Tibial artery (tissue), 4 donors: ENCODE data around the gene TMEM63C.

Experiments
- DNase-seq, 2 donors: peaks; one replicate each; pipeline ENCODE4 v3.0.0-alpha.2; 2019
- H3K27ac ChIP-seq, 2 donors: fragments of 200-600 bp; sonication (generic) in 1 of 2; 1 replicate in 1 of 2; 2 replicates in 1 of 2; pipeline ENCODE4 v1.5.1; 2018 to 2019; ENCODE audit warnings: mild to moderate bottlenecking in 1 of 2
- H3K27me3 ChIP-seq, 2 donors: fragments of 200-600 bp; sonication (generic) in 1 of 2; one replicate each; pipeline versions ENCODE4 v1.5.1 to v1.6.0; 2016 to 2019
- H3K36me3 ChIP-seq, 3 donors: fragments of 200-600 bp; sonication (generic) in 2 of 3; one replicate each; pipeline ENCODE4 v1.5.1; 2016 to 2019; ENCODE audit warnings: mild to moderate bottlenecking in 2 of 3
- H3K4me1 ChIP-seq, 4 donors: fragments of 200-600 bp; sonication (generic) in 2 of 4; 1 replicate in 3 of 4; 2 replicates in 1 of 4; pipeline ENCODE4 v1.5.1; 2016 to 2019
- H3K4me3 ChIP-seq, 2 donors: fragments of 200-600 bp; sonication (generic) in 1 of 2; 1 replicate in 1 of 2; 2 replicates in 1 of 2; pipeline ENCODE4 v1.5.1; 2018 to 2019; ENCODE audit warnings: mild to moderate bottlenecking in 2 of 2
- H3K9me3 ChIP-seq, 3 donors: fragments of 200-600 bp; sonication (generic) in 1 of 3; one replicate each; pipeline ENCODE4 v1.5.1; 2016 to 2019
- intact Hi-C: fragments of 100-400 bp; cut with DNase I; formaldehyde crosslinking; loops from one replicate; pipeline ENCODE4 v1.15.0; 2023; ENCODE audit warnings: low total_unique reads
- TF ChIP-seq, protein P1 (sequence below), 2 experiments: fragments of 200-600 bp in 1 of 2; fragments of 450-650 bp in 1 of 2; IDR thresholded peaks; one replicate each; pipeline ENCODE4 v1.5.1; 2017 to 2019; ENCODE audit warnings: antibody characterized with exemption in 2 of 2, mild to moderate bottlenecking in 1 of 2, moderate library complexity in 1 of 2

Gene TMEM63C

DNA sequence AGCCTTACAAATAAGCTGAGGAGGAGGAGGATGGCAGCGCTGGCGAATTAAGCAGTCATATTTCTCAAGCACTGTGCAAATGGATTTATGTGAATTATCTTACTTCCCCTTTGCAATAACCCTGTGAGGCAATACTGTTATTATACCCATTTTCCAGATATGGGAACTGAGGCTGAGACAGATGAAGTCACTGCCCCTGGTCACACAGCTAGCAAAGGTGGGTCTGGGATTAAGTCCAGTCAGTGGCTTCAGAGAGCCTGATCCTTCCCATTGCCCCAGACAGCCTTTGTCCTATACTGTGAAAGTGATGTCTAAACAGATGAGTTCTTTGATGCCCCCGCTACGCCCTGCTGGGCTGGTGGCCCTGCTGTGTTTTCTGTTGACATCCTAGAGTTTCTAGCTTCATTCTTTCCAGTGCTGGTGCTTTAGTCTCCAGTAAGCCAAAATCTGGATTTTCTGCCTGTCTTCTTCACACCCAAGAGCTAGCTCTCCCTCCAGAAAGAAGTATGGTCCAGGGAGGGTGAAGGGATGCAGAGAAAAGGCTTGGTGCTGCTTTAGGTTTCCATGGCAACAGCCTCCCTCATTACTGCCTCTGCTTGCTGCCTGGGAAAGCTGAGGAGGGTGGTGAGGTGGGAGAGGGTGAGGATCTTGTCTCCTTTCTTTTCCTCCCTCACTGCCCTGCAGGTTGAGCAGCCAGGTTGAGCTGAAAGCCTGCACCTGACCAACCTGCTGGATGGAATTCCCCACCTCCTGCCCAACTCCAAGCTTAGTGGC, 30.7 kb downstream of the TMEM63C start:
- TF ChIP-seq, protein P1, sequence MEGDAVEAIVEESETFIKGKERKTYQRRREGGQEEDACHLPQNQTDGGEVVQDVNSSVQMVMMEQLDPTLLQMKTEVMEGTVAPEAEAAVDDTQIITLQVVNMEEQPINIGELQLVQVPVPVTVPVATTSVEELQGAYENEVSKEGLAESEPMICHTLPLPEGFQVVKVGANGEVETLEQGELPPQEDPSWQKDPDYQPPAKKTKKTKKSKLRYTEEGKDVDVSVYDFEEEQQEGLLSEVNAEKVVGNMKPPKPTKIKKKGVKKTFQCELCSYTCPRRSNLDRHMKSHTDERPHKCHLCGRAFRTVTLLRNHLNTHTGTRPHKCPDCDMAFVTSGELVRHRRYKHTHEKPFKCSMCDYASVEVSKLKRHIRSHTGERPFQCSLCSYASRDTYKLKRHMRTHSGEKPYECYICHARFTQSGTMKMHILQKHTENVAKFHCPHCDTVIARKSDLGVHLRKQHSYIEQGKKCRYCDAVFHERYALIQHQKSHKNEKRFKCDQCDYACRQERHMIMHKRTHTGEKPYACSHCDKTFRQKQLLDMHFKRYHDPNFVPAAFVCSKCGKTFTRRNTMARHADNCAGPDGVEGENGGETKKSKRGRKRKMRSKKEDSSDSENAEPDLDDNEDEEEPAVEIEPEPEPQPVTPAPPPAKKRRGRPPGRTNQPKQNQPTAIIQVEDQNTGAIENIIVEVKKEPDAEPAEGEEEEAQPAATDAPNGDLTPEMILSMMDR (IDR thresholded peaks at IDR 0.05) = no peak
- no peaks in the 10 kb centered on the region for H3K9me3 ChIP-seq
- intact Hi-C loops = no loop called here

DNA sequence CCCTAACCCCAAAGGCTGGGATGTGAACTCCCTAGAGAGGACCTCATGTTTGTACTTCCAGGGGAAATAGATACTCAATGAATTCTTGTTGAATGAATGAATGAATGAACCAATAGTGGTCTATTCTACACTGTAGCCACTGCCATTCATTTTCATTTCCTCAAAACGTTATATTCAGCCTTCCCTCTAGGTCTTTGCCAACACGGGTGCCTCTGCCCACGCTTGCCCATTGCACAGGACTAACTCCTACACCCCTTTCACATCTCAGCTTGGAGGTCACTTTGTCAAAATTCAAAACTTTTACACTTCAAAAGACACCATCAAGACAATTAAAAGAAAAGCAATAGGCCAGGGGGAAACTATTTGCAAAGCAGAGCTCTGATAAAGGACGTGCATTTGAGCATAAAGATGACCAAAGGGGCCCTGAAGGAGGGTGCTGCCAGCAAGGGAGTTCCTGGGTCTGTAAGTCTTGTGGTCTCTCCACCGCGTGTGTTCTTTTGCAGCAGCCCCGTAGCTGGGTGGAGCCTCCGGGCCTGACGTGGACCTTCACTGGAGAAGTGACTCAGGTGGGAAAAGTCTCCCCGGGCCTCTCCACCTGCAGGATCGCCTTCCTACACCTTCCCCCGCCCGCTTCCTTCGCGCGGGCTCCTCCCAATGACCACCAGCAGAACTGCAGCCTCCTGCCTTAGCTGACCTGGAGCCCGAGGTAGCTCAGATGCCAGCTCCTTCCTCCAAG, 31.5 kb downstream of the TMEM63C start:
- Histone ChIP-seq H3K9me3 (no peaks in the 10 kb centered on the region), H3K27me3 (peaks cover 0 to 24% of the 10 kb centered on the region in 2 donors), H3K4me3 (no peak overlapping the region), H3K36me3 (no peaks in the 10 kb centered on the region), H3K4me1 (no peaks in the 10 kb centered on the region), H3K27ac (no peak overlapping the region)
- TF ChIP-seq, protein P1 (IDR thresholded peaks at IDR 0.05) = no peak
- no peak for DNase-seq
- intact Hi-C loops = no loop called here

More for the DNA sequence above, 30.7 kb downstream of the TMEM63C start:
- Histone ChIP-seq H3K27ac (no peak overlapping the region), H3K4me3 (no peak overlapping the region), H3K36me3 (no peaks in the 10 kb centered on the region), H3K27me3 (peaks cover 0 to 19% of the 10 kb centered on the region in 2 donors), H3K4me1 (no peaks in the 10 kb centered on the region)
- no peak for DNase-seq

DNA sequence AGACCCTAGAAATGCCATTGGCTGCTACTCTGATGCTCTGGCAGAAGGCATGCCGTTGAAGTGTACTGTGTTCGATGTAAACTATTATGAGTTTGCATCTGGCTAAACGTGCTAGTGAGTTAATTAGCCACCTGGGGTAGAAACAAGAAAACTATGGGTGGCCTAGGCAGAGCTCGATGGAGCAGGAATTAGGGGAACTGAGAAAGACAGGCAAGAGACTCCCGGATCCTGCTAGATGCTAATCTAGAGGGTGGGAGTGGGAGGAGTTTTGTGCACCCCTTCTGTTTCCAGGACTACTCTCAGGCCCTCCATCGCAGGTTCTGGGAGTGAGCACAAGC, 32.0 kb downstream of the TMEM63C start:
- no peaks in the 10 kb centered on the region for H3K4me1 ChIP-seq
- H3K27me3 ChIP-seq = peaks cover 0 to 26% of the 10 kb centered on the region in 2 donors
- TF ChIP-seq, protein P1 (IDR thresholded peaks at IDR 0.05) = no peak
- no peak overlapping the region for H3K27ac ChIP-seq
- DNase-seq = no peak
- no peaks in the 10 kb centered on the region for H3K36me3 ChIP-seq
- no peaks in the 10 kb centered on the region for H3K9me3 ChIP-seq
- H3K4me3 ChIP-seq = no peak overlapping the region
- intact Hi-C loops = no loop called here

DNA sequence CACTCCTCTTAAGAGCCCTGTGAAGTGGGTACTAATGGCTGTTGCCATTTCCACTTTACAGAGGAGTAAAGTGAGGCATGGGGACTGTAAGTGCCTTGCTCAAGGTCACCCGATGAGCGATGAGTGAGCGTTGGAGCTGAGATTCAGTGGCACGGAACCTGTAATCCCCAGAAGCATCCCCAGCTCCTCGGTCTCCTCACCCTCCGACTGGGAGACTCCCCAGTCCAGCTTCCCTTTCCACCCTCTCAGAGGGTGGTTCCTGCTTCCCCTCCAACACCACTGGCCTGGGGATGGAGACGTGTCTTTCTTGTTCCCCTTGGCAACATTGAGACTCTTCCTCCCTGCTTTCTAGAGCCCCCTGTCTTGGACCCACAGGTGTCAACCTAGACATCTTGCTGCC, 32.6 kb downstream of the TMEM63C start:
- intact Hi-C loops = no loop called here

DNA sequence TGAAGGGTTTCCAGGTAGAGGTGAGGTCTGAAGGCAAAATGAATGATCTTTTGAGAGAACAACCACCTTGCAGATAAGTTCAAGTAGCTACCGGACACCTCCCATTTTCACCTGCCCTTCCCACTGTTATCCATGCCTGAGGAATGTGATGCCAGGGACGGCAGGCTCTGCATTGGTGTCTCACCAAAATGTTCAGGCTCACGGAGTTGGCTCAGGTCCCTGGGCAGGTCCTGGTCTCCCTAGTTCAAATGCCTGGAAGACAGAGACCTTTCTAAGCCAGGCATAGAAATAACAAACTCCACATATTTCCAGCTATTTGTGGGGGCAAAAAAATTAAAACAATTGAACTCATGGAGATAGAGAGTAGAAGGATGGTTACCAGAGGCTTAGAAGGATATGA, 36.0 kb downstream of the TMEM63C start:
- intact Hi-C loops = no loop called here
- TF ChIP-seq, protein P1 (IDR thresholded peaks at IDR 0.05) = no peak
- Histone ChIP-seq H3K27ac (no peak overlapping the region), H3K36me3 (no peaks in the 10 kb centered on the region), H3K27me3 (peaks cover 0 to 38% of the 10 kb centered on the region in 2 donors), H3K4me1 (no peaks in the 10 kb centered on the region), H3K4me3 (no peak overlapping the region), H3K9me3 (no peaks in the 10 kb centered on the region)
- DNase-seq = no peak

More for the DNA sequence above, 32.6 kb downstream of the TMEM63C start:
- no peaks in the 10 kb centered on the region for H3K9me3 ChIP-seq
- TF ChIP-seq, protein P1 (IDR thresholded peaks at IDR 0.05) = no peak
- no peak for DNase-seq
- H3K4me1 ChIP-seq = no peaks in the 10 kb centered on the region
- no peak overlapping the region for H3K27ac ChIP-seq
- no peak overlapping the region for H3K4me3 ChIP-seq
- H3K36me3 ChIP-seq = no peaks in the 10 kb centered on the region
- peaks cover 0 to 31% of the 10 kb centered on the region in 2 donors for H3K27me3 ChIP-seq
